Measurements from ENCODE around the gene CNIH2.

- TF ChIP-seq CTCF (conservative IDR thresholded peaks at IDR 0.05 in 1 of 2, IDR thresholded peaks at IDR 0.05 in 1 of 2; ENCODE audit: extremely low read depth in 1 of 2, insufficient read depth in 1 of 2, low read depth in 1 of 2, low read length in 2 of 2), result no peak
- TF ChIP-seq EZH2 (IDR thresholded peaks at IDR 0.05; ENCODE audit: borderline replicate concordance, low read length), result no peak
Measured at GRCh38 chr11:66247295-66247694, 30.7 kb upstream of the CNIH2 start.
